HG02943 (cell line): ENCODE data around the gene FOLR1.
"Not testable (repeated sequence)": the region's sequence is repeated elsewhere in the genome, so short reads cannot be mapped to it uniquely, and the experiment has no call there.

Source experiments
- ATAC-seq: cut with Tn5 transposase; IDR thresholded peaks from one replicate; pipeline ENCODE4 v1.9.1; 2021; ENCODE audit warnings: mild to moderate bottlenecking, low read depth, moderate library complexity; ENCODE audit not compliant: unreplicated experiment

Gene FOLR1

DNA sequence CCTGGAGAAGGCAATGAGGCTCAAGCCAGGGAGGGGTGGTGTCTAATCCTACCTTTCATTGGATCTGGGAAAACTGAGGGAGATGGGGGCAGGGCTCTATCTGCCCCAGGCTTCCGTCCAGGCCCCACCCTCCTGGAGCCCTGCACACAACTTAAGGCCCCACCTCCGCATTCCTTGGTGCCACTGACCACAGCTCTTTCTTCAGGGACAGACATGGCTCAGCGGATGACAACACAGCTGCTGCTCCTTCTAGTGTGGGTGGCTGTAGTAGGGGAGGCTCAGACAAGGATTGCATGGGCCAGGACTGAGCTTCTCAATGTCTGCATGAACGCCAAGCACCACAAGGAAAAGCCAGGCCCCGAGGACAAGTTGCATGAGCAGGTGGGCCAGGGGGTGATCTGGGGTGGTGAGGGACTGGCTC, at the start of gene FOLR1:
TSS of gene FOLR1 (plus strand) at position 180 of the 421 bp plus-strand sequence. CDS start at position 214, 34 bp downstream.
- ATAC-seq: no peak

DNA sequence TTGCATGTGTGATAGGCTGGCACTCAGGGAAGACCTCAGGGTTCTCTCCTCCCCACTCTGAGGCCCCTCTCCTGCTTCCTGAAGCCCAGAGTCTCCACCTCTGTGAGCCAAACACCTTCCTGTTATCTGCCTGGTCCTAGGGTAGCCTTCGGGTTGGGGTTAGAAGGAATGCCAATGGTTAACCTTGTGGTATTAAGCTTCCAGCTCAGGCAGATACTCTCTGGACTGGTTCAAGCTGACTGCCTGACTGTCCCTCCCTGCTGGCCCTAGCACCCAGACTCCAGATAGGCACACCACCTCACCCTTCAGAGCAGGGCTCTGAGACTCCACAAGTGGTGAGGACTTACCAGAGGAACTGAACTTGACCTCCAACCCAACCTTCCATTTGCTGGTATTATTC, 49.4 kb upstream of the FOLR1 start:
- not testable (repeated sequence) for ATAC-seq

DNA sequence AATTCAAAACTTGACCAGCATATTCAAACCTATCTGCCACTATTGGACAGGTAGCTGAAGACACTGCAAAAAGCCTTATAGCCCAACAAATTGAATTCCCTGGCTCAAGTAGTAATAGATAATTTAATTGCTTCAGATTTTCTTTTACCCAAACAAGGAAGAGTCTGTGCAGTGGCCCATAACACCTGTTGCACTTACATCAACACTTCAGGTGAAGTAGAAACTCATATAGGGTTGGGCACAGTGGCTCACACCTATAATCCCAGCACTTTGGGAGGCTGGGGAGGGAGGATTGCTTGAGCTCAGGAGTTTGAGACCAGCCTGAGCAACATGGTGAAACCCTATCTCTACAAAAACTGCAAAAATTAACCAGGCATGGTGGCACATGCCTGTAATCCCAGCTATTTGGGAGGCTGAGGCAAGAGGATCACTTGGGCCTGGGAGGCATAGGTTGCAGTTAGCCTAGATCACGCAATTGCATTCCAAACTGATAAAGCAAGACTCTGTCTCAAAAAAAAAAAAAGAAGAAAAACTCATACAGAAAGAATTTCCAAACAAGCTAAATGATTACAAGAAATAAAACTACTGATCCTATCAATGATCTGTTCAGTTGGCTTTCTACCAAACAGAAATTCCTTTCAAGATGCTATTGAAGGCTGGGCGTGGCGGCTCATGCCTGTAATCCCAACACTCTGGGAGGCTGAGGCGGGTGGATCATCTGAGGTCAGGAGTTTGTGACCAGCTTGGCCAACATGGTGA, 47.0 kb upstream of the FOLR1 start:
- no peak for ATAC-seq

DNA sequence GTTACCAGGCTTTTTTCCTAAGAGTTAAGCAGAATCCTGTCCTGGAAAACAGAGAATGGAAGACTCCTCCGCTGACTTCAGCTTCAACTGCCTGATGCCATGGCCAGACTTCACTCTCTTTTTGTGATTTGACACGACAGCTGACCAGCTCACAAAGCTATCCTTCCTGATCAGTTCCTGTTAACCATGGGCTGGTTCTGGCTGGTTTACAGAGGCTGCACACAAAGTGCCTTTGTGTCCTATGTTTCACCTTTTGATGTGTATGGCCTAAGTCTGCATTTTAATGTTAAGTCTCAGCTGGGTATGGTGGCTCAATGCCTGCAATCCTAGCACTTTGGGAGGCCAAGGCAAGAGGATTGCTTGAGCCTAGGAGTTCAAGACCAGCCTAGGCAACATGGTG, 45.3 kb upstream of the FOLR1 start:
- ATAC-seq: no peak

DNA sequence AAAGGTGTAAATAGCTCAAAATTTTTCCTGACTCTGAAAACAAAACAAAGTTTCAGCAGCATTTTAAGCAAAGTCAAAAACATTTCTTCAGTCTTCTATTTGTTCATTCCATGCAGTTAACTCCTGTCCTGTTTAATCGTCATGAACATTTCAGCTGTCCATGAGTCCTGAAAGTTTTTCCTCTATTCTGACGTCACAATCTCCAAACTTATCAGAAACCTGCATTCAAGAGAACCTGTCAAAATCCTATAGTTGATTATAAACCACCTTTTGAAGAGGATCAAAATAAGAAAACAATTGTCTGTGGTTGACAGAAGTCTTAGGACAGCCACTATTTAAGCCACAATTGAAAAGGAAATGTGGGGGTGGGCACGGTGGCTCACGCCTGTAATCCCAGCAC, 41.1 kb upstream of the FOLR1 start:
- ATAC-seq: no peak

DNA sequence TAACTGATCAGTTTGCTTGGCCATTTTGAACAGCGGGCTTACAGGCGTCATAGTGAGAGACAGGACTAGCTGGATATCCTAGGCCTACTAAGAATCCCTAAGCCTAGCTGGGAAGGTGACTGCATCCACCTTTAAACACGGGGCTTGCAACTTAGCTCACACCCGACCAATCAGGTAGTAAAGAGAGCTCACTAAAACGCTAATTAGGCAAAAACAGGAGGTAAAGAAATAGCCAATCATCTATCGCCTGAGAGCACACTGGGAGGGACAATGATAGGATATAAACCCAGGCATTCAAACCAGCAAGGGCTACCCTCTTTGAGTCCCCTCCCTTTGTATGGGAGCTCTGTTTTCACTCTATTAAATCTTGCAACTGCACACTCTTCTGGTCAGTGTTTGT, 38.1 kb upstream of the FOLR1 start:
- not testable (repeated sequence) for ATAC-seq

DNA sequence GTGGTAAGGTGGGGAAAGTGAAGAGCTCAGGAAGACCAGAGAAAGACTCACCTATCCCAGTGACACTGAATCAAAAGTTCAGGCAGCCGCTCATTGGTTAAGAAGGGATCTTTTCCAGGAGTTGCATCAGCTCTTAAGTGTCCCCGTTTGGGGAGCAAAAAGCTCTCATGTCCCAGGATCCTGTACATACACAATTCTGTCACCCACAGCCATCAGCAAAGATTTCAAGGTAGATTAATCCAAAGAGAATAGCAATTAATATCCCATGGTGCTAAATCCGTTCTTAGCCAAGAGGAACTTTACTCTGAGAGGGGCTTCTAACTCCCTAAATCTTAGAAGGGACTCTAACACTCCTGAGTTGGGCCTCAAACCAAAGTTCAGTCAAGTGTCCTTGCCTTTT, 37.1 kb upstream of the FOLR1 start:
- no peak for ATAC-seq

DNA sequence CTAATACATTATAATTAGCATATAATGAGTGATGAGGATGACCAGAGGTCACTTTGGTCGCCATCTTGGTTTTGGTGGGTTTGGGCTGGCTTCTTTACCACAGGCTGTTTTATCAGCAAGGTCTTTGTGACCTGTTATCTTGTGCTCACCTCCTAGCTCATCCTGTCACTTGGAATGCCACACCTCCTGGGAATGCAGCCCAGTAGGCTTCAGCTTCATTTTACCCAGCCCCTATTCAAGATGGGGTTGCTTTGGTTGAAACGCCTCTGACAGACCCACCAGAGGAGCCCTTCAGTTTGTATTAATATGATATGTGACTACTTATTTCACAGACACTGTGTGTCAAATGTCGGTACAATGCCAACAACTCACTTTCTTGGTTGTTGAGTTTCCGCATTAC, 36.2 kb upstream of the FOLR1 start:
- ATAC-seq: no peak

DNA sequence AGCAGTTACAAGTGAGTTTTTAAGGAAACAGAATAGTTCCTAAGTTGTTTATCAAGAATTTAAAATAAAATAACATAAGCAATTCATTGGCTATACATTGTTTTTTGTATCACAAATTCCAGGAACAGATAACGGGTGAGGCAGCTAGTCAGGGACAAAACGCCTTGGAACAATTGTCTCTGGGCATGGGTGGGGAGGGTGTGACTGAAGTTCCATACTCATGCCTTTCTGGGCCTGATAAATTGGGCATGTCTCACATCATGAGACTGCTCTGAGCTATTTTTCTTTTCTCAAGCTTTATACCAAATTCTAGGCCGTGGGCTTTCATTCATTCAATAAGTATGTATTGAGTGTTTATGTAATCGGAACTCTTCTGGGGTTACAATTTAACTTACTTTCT, 34.8 kb upstream of the FOLR1 start:
- no peak for ATAC-seq

DNA sequence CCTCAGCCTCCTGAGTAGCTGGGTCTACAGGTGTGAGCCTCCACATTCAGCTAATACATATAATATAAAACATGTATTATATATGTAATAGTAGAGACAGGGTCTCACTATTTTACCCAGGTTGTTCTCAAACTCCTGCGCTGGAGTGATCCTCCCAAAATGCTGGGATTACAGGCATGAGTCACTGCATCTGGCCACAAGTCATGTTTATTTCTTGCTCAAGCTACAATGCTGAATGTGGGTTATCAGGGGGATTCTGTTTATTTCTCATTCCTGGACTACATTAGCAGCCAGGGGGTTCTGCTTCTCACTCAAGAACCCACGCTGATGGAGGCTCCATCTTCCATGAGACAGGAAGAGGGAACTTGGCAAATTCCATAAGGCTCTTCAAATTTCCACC, 31.6 kb upstream of the FOLR1 start:
- ATAC-seq: no peak

DNA sequence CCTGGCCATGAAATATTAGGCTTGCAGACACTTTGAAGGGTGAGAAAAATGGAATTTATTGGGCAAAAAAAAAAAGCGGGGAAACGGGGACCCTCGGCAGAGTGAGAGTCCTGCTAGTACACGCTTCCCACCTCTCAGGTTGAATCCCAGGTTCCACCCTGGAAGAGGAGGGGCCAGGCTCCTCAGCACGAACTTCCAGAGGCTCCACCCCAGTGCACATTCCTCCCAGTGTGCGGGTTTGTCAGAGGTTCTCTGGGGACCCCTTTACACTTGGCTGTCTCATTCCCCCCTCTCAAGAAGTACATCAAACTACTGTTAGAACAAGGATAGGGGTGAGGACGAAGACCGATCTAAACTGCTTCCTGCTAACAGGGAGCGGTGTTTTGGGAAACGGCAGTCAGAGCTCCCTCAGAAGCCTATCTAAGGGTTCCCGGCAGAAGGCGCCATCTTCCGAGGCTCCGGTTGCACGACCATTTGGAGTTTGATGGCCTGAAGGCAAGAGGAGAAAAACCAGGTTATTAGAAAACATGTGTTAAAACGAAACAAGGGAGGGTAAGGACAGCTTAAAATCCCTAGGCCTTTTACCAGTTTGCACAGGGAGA, 28.9 kb upstream of the FOLR1 start:
- ATAC-seq: no peak

DNA sequence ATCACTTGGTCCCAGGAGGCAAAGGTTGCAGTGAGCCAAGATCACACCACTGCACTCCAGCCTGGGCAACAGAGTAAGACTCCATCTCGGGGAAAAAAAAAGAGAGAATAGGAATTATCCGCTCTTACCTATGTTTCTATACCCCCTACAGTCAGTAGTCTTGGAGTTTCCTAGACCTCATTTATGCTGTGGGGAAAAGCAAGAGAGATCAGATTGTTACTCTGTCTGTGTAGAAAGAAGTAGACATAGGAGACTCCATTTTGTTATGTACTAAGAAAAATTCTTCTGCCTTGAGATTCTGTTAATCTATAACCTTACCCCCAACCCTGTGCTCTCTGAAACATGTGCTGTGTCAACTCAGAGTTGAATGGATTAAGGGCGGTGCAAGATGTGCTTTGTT, 27.8 kb upstream of the FOLR1 start:
- not testable (repeated sequence) for ATAC-seq

DNA sequence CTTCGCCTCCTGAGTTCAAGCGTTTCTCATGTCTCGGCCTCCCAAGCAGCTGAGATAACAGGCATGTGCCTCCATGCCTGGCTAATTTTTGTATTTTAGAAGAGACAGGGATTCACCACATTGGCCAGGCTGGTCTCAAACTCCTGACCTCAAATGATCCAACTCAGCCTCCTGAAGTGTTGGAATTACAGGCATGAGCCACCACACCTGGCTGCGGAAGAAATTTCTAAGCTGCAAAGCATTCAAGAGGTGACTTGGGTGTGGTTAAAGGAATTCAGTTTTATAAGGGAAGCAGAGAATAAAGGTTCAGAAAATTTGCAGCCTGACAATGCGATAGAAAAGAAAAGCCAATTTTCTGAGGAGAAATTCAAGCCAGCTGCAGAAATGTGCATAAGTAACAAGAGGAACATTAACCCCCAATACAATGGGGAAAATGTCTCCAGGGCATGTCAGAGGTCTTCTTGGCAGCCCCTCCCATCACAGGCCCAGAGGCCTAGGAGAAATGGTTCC, 22.8 kb upstream of the FOLR1 start:
- ATAC-seq: not testable (repeated sequence)

DNA sequence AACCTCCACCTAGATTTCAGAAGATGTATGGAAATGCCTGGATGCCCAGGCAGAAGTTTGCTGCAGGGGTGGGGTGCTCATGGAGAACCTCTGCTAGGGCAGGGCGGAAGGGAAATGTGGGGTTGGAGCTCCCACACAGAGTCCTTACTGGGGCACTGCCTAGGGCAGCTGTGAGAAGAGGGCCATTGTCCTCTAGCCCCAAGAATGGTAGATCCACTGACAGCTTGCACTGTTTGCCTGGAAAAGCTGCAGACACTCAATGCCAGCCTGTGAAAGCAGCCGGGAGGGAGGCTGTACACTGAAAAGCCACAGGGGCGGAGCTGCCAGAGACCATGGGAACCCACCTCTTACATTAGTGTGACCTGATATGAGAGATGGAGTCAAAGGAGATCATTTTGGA, 22.2 kb upstream of the FOLR1 start:
- not testable (repeated sequence) for ATAC-seq

DNA sequence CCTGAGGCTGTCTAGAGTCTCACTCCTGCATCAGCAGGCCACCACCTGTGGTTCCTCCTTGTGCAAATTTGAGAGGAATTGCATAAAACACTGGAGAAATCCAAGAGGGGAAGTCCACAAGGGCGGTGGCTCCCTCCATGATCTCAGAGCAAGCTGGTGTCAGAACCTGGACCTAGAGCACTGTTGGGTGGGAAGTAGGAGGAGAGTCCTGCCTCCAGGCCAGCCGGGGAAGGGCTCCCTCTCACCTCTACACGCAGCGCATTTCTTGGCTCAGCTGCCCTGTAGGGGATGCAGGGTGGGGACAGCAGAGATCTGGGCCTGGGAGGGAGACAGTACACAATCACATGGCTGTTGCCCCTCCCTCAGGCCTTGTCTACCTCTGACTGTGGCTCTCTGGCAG, 19.9 kb upstream of the FOLR1 start:
- ATAC-seq: not testable (repeated sequence)

DNA sequence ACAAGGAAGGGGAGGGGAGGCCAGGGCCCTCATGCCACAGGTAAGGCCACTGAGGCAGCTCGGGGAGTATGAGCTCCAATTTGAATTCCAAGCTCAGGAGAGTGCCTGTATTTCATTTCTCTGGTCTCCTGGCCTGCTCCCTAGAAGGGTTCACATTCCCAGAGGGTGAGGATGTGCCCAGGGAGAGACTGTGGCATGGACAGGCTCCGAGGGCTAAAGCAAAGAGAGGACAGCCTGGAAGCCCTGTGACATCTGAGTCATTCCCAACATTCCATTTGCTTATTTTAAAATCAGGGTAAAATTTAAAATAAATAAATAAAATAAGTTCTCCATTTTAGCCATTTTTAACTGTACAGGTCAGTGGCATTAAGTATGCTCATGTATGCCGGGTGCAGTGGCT, 18.6 kb upstream of the FOLR1 start:
- no peak for ATAC-seq

DNA sequence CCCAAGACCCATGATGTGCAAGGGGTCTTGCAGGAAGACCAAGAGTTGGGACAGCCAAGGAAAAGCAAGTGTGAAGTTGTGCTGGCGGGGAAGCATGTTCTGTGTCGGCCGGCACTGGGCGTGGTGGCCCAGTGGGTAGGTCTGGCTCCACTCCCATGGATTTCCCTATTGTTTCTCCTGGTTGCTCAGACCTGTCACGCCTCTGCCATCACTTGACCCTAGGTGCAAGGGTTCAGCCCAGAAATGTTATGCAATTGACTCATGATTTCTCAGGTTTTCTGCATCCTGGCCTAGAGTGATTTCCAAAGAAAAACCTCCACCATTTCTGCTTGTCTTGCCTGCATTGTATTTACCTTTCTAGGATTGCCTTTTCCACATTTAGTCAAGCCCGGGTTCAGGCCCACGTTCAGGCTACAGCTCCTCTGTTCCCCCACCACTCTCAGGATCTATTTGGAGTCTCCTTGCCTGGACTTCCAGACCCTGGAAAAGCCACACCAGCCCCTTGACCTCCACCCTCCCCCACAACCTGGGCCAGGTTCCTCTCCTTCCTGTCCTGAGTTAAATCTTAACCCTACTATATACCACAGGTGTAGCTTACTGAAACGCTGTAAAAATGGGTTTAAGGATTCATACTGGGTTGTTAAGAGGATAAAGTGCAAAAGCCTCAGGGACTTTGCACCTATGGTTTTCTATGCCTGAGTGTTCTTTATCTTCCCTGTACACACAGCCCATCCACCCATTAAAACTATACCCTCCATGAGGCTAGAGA, 17.5 kb upstream of the FOLR1 start:
- ATAC-seq: no peak

DNA sequence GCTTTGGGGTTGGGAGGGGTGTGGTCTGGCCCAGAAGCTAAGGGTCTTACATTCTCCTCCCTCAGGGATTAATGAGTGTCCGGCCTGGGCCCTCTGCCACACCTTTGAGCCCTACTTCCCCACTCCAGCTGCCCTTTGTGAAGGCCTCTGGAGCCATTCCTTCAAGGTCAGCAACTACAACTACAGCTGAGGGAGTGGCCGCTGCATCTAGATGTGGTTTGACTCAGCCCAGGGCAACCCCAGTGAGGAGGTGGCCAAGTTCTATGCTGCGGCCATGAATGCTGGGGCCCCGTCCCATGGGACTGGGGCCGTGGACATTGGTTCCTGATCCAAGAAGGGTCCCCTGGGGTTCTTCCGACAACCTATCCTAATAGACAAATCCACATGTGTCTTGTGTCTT, 14.3 kb upstream of the FOLR1 start:
- ATAC-seq: no peak

DNA sequence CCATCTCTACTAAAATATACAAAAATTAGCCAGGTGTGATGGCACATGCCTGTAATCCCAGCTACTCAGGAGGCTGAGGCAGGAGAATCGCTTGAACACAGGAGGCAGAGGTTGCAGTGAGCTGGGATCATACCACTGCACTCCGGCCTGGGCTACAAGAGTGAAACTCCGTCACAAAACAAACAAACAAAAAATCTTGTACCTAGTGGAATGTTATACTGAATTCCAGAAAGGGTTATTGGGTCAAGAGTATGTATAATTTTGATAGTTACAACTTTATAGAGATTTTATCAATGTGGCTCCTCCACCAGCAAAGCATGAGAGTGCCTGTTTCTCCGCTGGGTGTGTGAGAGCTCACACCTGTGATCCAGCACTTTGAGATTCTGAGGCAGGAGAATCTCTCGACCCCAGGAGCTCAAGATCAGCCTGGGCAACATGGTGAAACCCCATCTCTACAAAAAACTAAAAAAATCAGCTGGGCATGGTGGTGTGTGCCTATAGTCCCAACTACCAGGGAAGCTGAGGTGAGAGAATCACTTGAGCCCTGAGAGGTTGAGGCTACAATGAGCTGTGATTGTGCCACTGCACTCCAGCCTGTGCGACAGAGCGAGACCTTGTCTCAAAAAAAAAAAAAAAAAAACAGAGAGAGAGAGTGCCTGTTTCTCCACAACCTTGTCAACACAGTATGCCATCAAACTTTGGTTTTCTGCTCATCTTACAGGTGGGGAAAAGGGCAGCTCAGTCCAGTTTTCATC, 12.7 kb upstream of the FOLR1 start:
- ATAC-seq: no peak

DNA sequence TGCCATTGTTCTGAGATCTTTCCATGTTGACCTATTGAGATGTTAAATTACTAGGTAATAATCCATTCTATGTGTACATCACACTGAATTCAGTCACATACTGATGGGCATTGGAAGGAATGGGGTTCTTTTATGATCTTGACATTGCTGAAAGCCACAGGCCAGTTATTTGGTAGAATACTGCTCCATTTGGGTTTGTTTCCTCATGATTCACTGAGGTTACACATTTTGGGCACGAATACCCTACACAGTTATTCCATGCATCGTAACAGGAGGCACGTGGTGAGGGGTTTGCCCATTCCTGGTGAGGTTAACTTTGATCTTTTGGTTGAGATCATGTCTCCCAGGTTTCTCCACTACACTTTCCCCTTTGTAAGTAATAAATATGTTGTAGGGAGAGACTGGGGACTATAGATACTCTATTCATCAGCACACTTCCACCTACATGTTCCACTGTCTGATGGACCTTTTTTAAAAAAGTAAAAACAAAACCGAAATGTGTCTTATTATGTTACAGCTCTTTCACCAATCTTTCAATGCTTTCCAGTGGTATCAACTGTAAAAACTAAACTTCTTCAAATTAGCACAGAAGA, 12.0 kb upstream of the FOLR1 start:
- ATAC-seq: no peak
